ENCODE results near the gene PEX11G. TPM values are rescaled to one million over a fixed set of nuclear protein-coding genes. Genes with fewer than 3 reads are reported as not detected.

Gene PEX11G
- total and polyA plus RNA-seq, 10 of the 15 experiments (the other 5 are each of a cell fraction or from before 2014, with no cell fraction given), result 0.05 to 1.8 (median 0.73) TPM; not detected in 1

DNA sequence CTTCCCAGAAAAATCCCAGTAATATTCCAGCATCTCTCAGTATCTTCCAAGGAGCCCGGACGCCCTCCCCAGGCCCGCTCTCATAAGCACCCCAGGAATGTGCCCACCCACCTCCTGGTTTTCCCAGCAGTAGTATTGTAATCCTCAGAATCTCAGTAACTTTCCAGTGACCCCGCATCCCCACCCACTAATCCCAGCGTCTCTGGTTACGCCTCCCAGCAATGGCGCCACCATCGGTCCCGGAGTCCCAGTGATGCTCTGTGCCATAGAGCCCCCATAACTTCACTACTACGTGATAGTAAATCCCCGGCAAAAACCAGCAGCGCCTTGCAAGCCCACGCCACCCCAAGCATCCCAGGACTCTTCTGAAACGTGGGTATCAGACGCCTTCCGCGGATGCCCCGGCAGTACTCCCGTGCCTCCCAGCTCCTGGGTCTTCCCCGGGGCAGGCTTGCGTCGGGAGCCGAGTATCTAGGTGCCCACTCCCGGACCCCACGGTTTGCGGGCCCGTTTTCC is 45.8 kb upstream of the PEX11G start (continued):
- TF ChIP-seq, protein P1, sequence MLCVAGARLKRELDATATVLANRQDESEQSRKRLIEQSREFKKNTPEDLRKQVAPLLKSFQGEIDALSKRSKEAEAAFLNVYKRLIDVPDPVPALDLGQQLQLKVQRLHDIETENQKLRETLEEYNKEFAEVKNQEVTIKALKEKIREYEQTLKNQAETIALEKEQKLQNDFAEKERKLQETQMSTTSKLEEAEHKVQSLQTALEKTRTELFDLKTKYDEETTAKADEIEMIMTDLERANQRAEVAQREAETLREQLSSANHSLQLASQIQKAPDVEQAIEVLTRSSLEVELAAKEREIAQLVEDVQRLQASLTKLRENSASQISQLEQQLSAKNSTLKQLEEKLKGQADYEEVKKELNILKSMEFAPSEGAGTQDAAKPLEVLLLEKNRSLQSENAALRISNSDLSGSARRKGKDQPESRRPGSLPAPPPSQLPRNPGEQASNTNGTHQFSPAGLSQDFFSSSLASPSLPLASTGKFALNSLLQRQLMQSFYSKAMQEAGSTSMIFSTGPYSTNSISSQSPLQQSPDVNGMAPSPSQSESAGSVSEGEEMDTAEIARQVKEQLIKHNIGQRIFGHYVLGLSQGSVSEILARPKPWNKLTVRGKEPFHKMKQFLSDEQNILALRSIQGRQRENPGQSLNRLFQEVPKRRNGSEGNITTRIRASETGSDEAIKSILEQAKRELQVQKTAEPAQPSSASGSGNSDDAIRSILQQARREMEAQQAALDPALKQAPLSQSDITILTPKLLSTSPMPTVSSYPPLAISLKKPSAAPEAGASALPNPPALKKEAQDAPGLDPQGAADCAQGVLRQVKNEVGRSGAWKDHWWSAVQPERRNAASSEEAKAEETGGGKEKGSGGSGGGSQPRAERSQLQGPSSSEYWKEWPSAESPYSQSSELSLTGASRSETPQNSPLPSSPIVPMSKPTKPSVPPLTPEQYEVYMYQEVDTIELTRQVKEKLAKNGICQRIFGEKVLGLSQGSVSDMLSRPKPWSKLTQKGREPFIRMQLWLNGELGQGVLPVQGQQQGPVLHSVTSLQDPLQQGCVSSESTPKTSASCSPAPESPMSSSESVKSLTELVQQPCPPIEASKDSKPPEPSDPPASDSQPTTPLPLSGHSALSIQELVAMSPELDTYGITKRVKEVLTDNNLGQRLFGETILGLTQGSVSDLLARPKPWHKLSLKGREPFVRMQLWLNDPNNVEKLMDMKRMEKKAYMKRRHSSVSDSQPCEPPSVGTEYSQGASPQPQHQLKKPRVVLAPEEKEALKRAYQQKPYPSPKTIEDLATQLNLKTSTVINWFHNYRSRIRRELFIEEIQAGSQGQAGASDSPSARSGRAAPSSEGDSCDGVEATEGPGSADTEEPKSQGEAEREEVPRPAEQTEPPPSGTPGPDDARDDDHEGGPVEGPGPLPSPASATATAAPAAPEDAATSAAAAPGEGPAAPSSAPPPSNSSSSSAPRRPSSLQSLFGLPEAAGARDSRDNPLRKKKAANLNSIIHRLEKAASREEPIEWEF (IDR thresholded peaks at IDR 0.05; ENCODE audit: insufficient replicate concordance, low read depth, low read length), result no peak
- TF ChIP-seq YY1 (IDR thresholded peaks at IDR 0.05; ENCODE audit: low read depth, low read length) (peak; percentile 77), SRF (IDR thresholded peaks at IDR 0.05; ENCODE audit: low read depth in 2 of 2, low read length in 2 of 2) (no peak), MTA2 (IDR thresholded peaks at IDR 0.05; ENCODE audit: low read depth) (0 out of 2 replicates have a peak, but pooled peaks have one; percentile 6), ZNF207 (IDR thresholded peaks at IDR 0.05; ENCODE audit: borderline replicate concordance) (no peak), NR2F1 (conservative IDR thresholded peaks at IDR 0.05) (no peak), CHD2 (IDR thresholded peaks at IDR 0.05; ENCODE audit: borderline replicate concordance, low read depth, low read length) (no peak), SP1 (IDR thresholded peaks at IDR 0.05; ENCODE audit: low read depth, low read length) (no peak), FOXK2 (IDR thresholded peaks at IDR 0.05) (no peak), PKNOX1 (IDR thresholded peaks at IDR 0.05) (no peak), IKZF1 (conservative IDR thresholded peaks at IDR 0.05) (peak; percentile 46; the same call in 1 of the 2 replicates), JUNB (IDR thresholded peaks at IDR 0.05) (no peak), CBX3 (IDR thresholded peaks at IDR 0.05; ENCODE audit: borderline replicate concordance, low read depth) (no peak), NRF1 (conservative IDR thresholded peaks at IDR 0.05; ENCODE audit: low read depth, low read length) (no peak), ETV6 (conservative IDR thresholded peaks at IDR 0.05 in 1 of 2, IDR thresholded peaks at IDR 0.05 in 1 of 2; ENCODE audit: borderline replicate concordance in 1 of 2, low read depth in 1 of 2) (no peak), PML (IDR thresholded peaks at IDR 0.05; ENCODE audit: low read length) (no peak), YBX1 (IDR thresholded peaks at IDR 0.05) (no peak), ATF7 (IDR thresholded peaks at IDR 0.05; ENCODE audit: low read depth) (no peak), EGR1 (IDR thresholded peaks at IDR 0.05; ENCODE audit: borderline replicate concordance in 1 of 2, low read depth in 2 of 2, low read length in 2 of 2) (0 out of 3 replicates have a peak, but pooled peaks of 1 of the 2 experiments have one; percentile 1), ZZZ3 (IDR thresholded peaks at IDR 0.05; ENCODE audit: control insufficient read depth, insufficient read length, low read depth) (no peak), STAT1 (conservative IDR thresholded peaks at IDR 0.05) (no peak)
- TF ChIP-seq, protein P2, sequence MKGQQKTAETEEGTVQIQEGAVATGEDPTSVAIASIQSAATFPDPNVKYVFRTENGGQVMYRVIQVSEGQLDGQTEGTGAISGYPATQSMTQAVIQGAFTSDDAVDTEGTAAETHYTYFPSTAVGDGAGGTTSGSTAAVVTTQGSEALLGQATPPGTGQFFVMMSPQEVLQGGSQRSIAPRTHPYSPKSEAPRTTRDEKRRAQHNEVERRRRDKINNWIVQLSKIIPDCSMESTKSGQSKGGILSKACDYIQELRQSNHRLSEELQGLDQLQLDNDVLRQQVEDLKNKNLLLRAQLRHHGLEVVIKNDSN (IDR thresholded peaks at IDR 0.05; ENCODE audit: borderline replicate concordance, extremely low read length, insufficient read depth, low read depth, low read length), result no peak

Measured in GM12878 (cell line).